Gastrocnemius medialis (tissue), 4 donors: ENCODE data around the gene SLC4A3. TPM values are rescaled to one million over a fixed set of nuclear protein-coding genes. Genes with fewer than 3 reads are reported as not detected.

ENCODE experiments used
- ATAC-seq, 2 donors: fragments of 150-250 bp; one replicate each; pipeline ENCODE4 v1.9.1; 2016
- DNase-seq, 2 donors: peaks; one replicate each; pipeline ENCODE4 v3.0.0-alpha.2; 2019
- H3K27ac ChIP-seq, 4 donors: fragments of 200-600 bp; sonication (generic); 1 replicate in 1 of 4; 2 replicates in 3 of 4; pipeline ENCODE4 v1.5.1; 2016 to 2018; ENCODE audit warnings: mild to moderate bottlenecking in 2 of 4, moderate library complexity in 1 of 4
- H3K27me3 ChIP-seq, 3 donors: fragments of 200-600 bp; sonication (generic) in 2 of 3; 1 replicate in 1 of 3; 2 replicates in 2 of 3; pipeline versions ENCODE4 v1.5.1 to v1.6.0; 2016 to 2019; ENCODE audit warnings: mild to moderate bottlenecking in 1 of 3, moderate library complexity in 1 of 3
- H3K36me3 ChIP-seq, 2 donors: fragments of 200-600 bp; sonication (generic) in 1 of 2; one replicate each; pipeline ENCODE4 v1.5.1; 2017 to 2018
- H3K4me1 ChIP-seq, 2 donors: fragments of 200-600 bp; sonication (generic) in 1 of 2; one replicate each; pipeline ENCODE4 v1.5.1; 2016 to 2017; ENCODE audit warnings: mild to moderate bottlenecking in 2 of 2
- H3K4me3 ChIP-seq, 4 donors: fragments of 200-600 bp; sonication (generic) in 3 of 4; 1 replicate in 1 of 4; 2 replicates in 3 of 4; pipeline ENCODE4 v1.5.1; 2016 to 2019; ENCODE audit warnings: mild to moderate bottlenecking in 2 of 4
- H3K9me3 ChIP-seq, 3 donors: fragments of 200-600 bp; sonication (generic) in 2 of 3; 1 replicate in 1 of 3; 2 replicates in 2 of 3; pipeline ENCODE4 v1.5.1; 2016 to 2019
- CTCF ChIP-seq, 5 experiments: fragments of 450-650 bp in 3 of 5; fragments of 200-600 bp in 2 of 5; sonication (generic) in 2 of 5; IDR thresholded peaks in 4 of 5; conservative IDR thresholded peaks in 1 of 5; 1 replicate in 4 of 5; 2 replicates in 1 of 5; pipeline ENCODE4 v1.5.1; 2016 to 2019; ENCODE audit warnings: antibody characterized with exemption in 5 of 5, mild to moderate bottlenecking in 3 of 5, moderate library complexity in 3 of 5
- POLR2A ChIP-seq, 2 donors: fragments of 450-650 bp; IDR thresholded peaks; one replicate each; pipeline ENCODE4 v1.6.1; 2017; ENCODE audit warnings: antibody characterized with exemption in 2 of 2, mild to moderate bottlenecking in 2 of 2, moderate library complexity in 2 of 2
- in situ Hi-C, 4 donors: fragments of 200-750 bp; cut with MboI; loops; one replicate each; pipeline versions ENCODE4 v1.15.0 to v1.8.0; 2017; ENCODE audit warnings: low sequenced_read_pairs in 4 of 4
- intact Hi-C: fragments of 100-400 bp; cut with DNase I; formaldehyde crosslinking; loops from one replicate; pipeline ENCODE4 v1.15.1; 2023; ENCODE audit warnings: low total_unique reads
- total RNA-seq, 4 donors: library from RNA; depleted of rRNA; stranded (reverse); fragments of >200 nt; gene quantifications; one replicate each; pipeline versions ENCODE4 v1.1.0 to v1.2.3, GENCODE V29; 2016

Gene SLC4A3
- total RNA-seq, 4 donors from 2014 or later: 0.25 to 0.35 (median 0.29) TPM; not detected in 1

GRCh38 chr2:219634171-219634940 is 6.9 kb downstream of the SLC4A3 start:
- Histone ChIP-seq H3K27me3 (no peaks in the 10 kb centered on the region), H3K4me1 (no peaks in the 10 kb centered on the region), H3K36me3 (no peaks in the 10 kb centered on the region), H3K27ac (no peak overlapping the region), H3K9me3 (no peaks in the 10 kb centered on the region), H3K4me3 (no peak overlapping the region)
- no peak for DNase-seq
- no peak for TF ChIP-seq CTCF (IDR thresholded peaks at IDR 0.05 in 4 of 5, conservative IDR thresholded peaks at IDR 0.05 in 1 of 5)
- no peak for TF ChIP-seq POLR2A (IDR thresholded peaks at IDR 0.05)
- intact Hi-C loops: no loop called here
- in situ Hi-C loops: no loop called here
- ATAC-seq: no peak

GRCh38 chr2:219634951-219635751 is 7.7 kb downstream of the SLC4A3 start:
- Histone ChIP-seq H3K36me3 (no peaks in the 10 kb centered on the region), H3K4me1 (no peaks in the 10 kb centered on the region)

GRCh38 chr2:219636144-219636915 is 8.9 kb downstream of the SLC4A3 start:
- DNase-seq (no peak), ATAC-seq (no peak)
- H3K27me3 ChIP-seq: no peaks in the 10 kb centered on the region
- H3K36me3 ChIP-seq: no peaks in the 10 kb centered on the region
- in situ Hi-C loops: no loop called here
- H3K4me3 ChIP-seq: no peak overlapping the region
- TF ChIP-seq CTCF (IDR thresholded peaks at IDR 0.05 in 4 of 5, conservative IDR thresholded peaks at IDR 0.05 in 1 of 5): no peak
- no peak for TF ChIP-seq POLR2A (IDR thresholded peaks at IDR 0.05)
- H3K27ac ChIP-seq: no peak overlapping the region
- no peaks in the 10 kb centered on the region for H3K9me3 ChIP-seq
- intact Hi-C loops: no loop called here
- no peaks in the 10 kb centered on the region for H3K4me1 ChIP-seq

More at GRCh38 chr2:219634951-219635751, 7.7 kb downstream of the SLC4A3 start:
- Histone ChIP-seq H3K27ac (no peak overlapping the region), H3K4me3 (no peak overlapping the region), H3K27me3 (no peaks in the 10 kb centered on the region), H3K9me3 (no peaks in the 10 kb centered on the region)
- intact Hi-C loops: no loop called here
- TF ChIP-seq CTCF (IDR thresholded peaks at IDR 0.05 in 4 of 5, conservative IDR thresholded peaks at IDR 0.05 in 1 of 5) (no peak), POLR2A (IDR thresholded peaks at IDR 0.05) (no peak)
- in situ Hi-C loops: no loop called here
- no peak for DNase-seq
- no peak for ATAC-seq

GRCh38 chr2:219636941-219637841 is 9.8 kb downstream of the SLC4A3 start:
- no peak overlapping the region for H3K4me3 ChIP-seq
- DNase-seq: no peak
- ATAC-seq: no peak
- TF ChIP-seq CTCF (IDR thresholded peaks at IDR 0.05 in 4 of 5, conservative IDR thresholded peaks at IDR 0.05 in 1 of 5) (no peak), POLR2A (IDR thresholded peaks at IDR 0.05) (no peak)
- no peak overlapping the region for H3K27ac ChIP-seq
- peaks cover 0 to 2% of the 10 kb centered on the region in 2 donors for H3K4me1 ChIP-seq
- no peaks in the 10 kb centered on the region for H3K36me3 ChIP-seq
- H3K9me3 ChIP-seq: no peaks in the 10 kb centered on the region
- in situ Hi-C loops (no loop called here), intact Hi-C loops (no loop called here)
- H3K27me3 ChIP-seq: no peaks in the 10 kb centered on the region
